K562 (cell line): ENCODE results near the gene CCDC60. TPM values are rescaled to one million over a fixed set of nuclear protein-coding genes. Genes with fewer than 3 reads are reported as not detected.
A peak's percentile ranks its signal among the peaks of the same experiment; 100 is the strongest.

ENCODE experiments used
- ATAC-seq: fragments of 200-7000 bp; cut with Tn5 transposase; 3 replicates; pipeline ENCODE4 v1.9.1; 2020; ENCODE audit warnings: moderate library complexity
- BruUV-seq: library from RNA; stranded (reverse); fragments of 400-500 nt; replicated peaks from 2 replicates; lab custom pipeline; 2021; lab: Mats Ljungman, UMichigan
- CTCF ChIA-PET: fragments of 300-600 bp; formaldehyde crosslinking; extraction: SDS; loops from one replicate; lab custom pipeline; 2021; ENCODE audit warnings: low intra/inter-chr PET ratio; lab: Yijun Ruan, JAX
- POLR2A ChIA-PET: fragments of 300-600, 350-650 bp; sonication (Branson Sonifier 250); formaldehyde crosslinking; extraction: SDS; loops from one replicate; lab custom pipeline; 2021; ENCODE audit warnings: antibody characterized with exemption, inconsistent platforms; lab: Yijun Ruan, JAX
- DNase-seq, 4 experiments: peaks; one replicate each; pipeline versions ENCODE4 v3.0.0 to v3.0.0-alpha.2; 2011 to 2018; ENCODE audit warnings: low spot score in 3 of 4, mixed read lengths in 3 of 4; ENCODE audit errors: extremely low read depth in 1 of 4
- FAIRE-seq: peaks from 2 replicates; lab custom pipeline; 2011; peaks lifted over from hg19 to GRCh38; lab: Jason Lieb, UNC
- H2AFZ ChIP-seq: 2 replicates; pipeline ENCODE4 v1.6.0; 2011; ENCODE audit warnings: low read depth, low read length, control low read depth, inconsistent platforms
- H3K27ac ChIP-seq: fragments of 200-600 bp; 3 replicates; pipeline ENCODE4 v1.8.0; 2011; ENCODE audit warnings: low read depth, mild to moderate bottlenecking, control low read depth, inconsistent platforms, low read length, moderate library complexity, mixed read lengths; ENCODE audit errors: extremely low read depth
- H3K27me3 ChIP-seq, 2 experiments: fragments of 300-600 bp in 1 of 2; 2 replicates in 1 of 2; 3 replicates in 1 of 2; pipeline versions ENCODE4 v1.6.0 to v1.8.0; 2011; ENCODE audit warnings: inconsistent platforms in 2 of 2, low read length in 2 of 2, mild to moderate bottlenecking in 1 of 2, mixed read lengths in 1 of 2, moderate library complexity in 1 of 2; ENCODE audit not compliant: control insufficient read depth in 2 of 2, insufficient read depth in 2 of 2
- H3K36me3 ChIP-seq: fragments of 300-600 bp; 3 replicates; pipeline ENCODE4 v1.8.0; 2011; ENCODE audit warnings: mild to moderate bottlenecking, low read length, inconsistent platforms; ENCODE audit not compliant: control insufficient read depth, insufficient read depth
- H3K4me1 ChIP-seq, 2 experiments: fragments of 200-600 bp in 1 of 2; replicated peaks in 1 of 2; 2 replicates in 1 of 2; 3 replicates in 1 of 2; pipeline versions ENCODE4 v1.5.1 to v1.8.0; 2011; ENCODE audit warnings: inconsistent platforms in 2 of 2, low read length in 2 of 2, mild to moderate bottlenecking in 1 of 2, mixed read lengths in 1 of 2, moderate library complexity in 1 of 2; ENCODE audit not compliant: control insufficient read depth in 2 of 2, insufficient read depth in 2 of 2
- H3K4me2 ChIP-seq: 2 replicates; pipeline ENCODE4 v1.6.1; 2011; ENCODE audit warnings: low read length, control low read depth, inconsistent platforms, mixed read lengths; ENCODE audit not compliant: insufficient read depth
- H3K4me3 ChIP-seq: fragments of 200-600 bp; sonication (generic), shearing (Covaris generic); 2 replicates; pipeline ENCODE4 v1.5.1; 2016; ENCODE audit warnings: control low read depth, inconsistent platforms
- H3K79me2 ChIP-seq: fragments of 200-600 bp; 3 replicates; pipeline ENCODE4 v1.8.0; 2011; ENCODE audit warnings: low read length, inconsistent platforms; ENCODE audit not compliant: control insufficient read depth, insufficient read depth
- H3K9ac ChIP-seq, 2 experiments: 2 replicates each; pipeline versions ENCODE4 v1.6.0 to v1.6.1; 2011; ENCODE audit warnings: low read depth in 2 of 2, low read length in 2 of 2, control low read depth in 1 of 2, inconsistent platforms in 1 of 2, mild to moderate bottlenecking in 1 of 2, mixed read lengths in 1 of 2; ENCODE audit not compliant: insufficient read depth in 1 of 2
- H3K9me1 ChIP-seq: one replicate; pipeline ENCODE4 v1.6.0; 2011; ENCODE audit warnings: inconsistent platforms, mild to moderate bottlenecking, low read length, moderate library complexity; ENCODE audit not compliant: control insufficient read depth, insufficient read depth
- H3K9me3 ChIP-seq: replicated peaks from 2 replicates; pipeline ENCODE4 v1.5.1; 2011; ENCODE audit warnings: low read depth, low read length, inconsistent platforms; ENCODE audit not compliant: control insufficient read depth, insufficient read depth
- H4K20me1 ChIP-seq: replicated peaks from 2 replicates; pipeline ENCODE4 v1.6.1; 2011; ENCODE audit warnings: low read length, inconsistent platforms, mixed read lengths; ENCODE audit not compliant: control insufficient read depth, insufficient read depth
- ERF ChIP-seq: fragments of 450-650 bp; formaldehyde crosslinking; IDR thresholded peaks from 2 replicates; pipeline ENCODE4 v1.4.0; 2020; ENCODE audit warnings: mild to moderate bottlenecking, mixed read lengths
- FOXA1 ChIP-seq: fragments of 450-650 bp; IDR thresholded peaks from 2 replicates; pipeline ENCODE4 v1.6.1; 2016; ENCODE audit warnings: mild to moderate bottlenecking, borderline replicate concordance
- JUNB ChIP-seq: fragments of 450-650 bp; formaldehyde crosslinking; conservative IDR thresholded peaks from 2 replicates; pipeline ENCODE4 v1.4.0; 2020; ENCODE audit warnings: mild to moderate bottlenecking
- MED1 ChIP-seq: sonication (generic); formaldehyde crosslinking; IDR thresholded peaks from 2 replicates; pipeline ENCODE4 v1.8.1; 2023; ENCODE audit warnings: missing genetic modification reagents, borderline replicate concordance
- MTF1 ChIP-seq: fragments of 250-450 bp; sonication (Bioruptor Pico); IDR thresholded peaks from 2 replicates; pipeline ENCODE4 v1.9.0; 2021; ENCODE audit warnings: moderate library complexity, mild to moderate bottlenecking, inconsistent platforms, borderline replicate concordance
- MYNN ChIP-seq, 2 experiments: sonication (generic); formaldehyde crosslinking in 1 of 2; IDR thresholded peaks; 2 replicates each; pipeline versions ENCODE4 v1.5.0 to v1.6.1; 2016 to 2020; ENCODE audit warnings: antibody characterized with exemption in 1 of 2, missing genetic modification reagents in 1 of 2
- NBN ChIP-seq: fragments of 450-650 bp; IDR thresholded peaks from 2 replicates; pipeline ENCODE4 v1.6.1; 2016; ENCODE audit warnings: low read depth, mild to moderate bottlenecking
- NFYB ChIP-seq: IDR thresholded peaks from 2 replicates; pipeline ENCODE4 v1.6.1; 2011; ENCODE audit warnings: mild to moderate bottlenecking, moderate library complexity; ENCODE audit not compliant: insufficient read length; ENCODE audit errors: extremely low read depth
- PTBP1 ChIP-seq: fragments of 200-400 bp; formaldehyde crosslinking; IDR thresholded peaks from 2 replicates; pipeline ENCODE4 v1.6.1; 2017; ENCODE audit warnings: low read depth, low read length
- PTTG1 ChIP-seq: fragments of 450-650 bp; IDR thresholded peaks from 2 replicates; pipeline ENCODE4 v1.6.1; 2016; ENCODE audit warnings: low read depth, mild to moderate bottlenecking, missing genetic modification characterization, missing compliant biosample characterization
- RBM25 ChIP-seq: fragments of 200-400 bp; formaldehyde crosslinking; IDR thresholded peaks from 2 replicates; pipeline ENCODE4 v1.6.1; 2018; ENCODE audit warnings: low read length, low read depth, moderate library complexity; ENCODE audit not compliant: severe bottlenecking
- SMAD2 ChIP-seq: fragments of 150-350 bp; IDR thresholded peaks from 2 replicates; pipeline ENCODE4 v1.6.1; 2014; ENCODE audit warnings: low read depth, mild to moderate bottlenecking, low read length
- SRSF9 ChIP-seq: fragments of 200-400 bp; formaldehyde crosslinking; IDR thresholded peaks from 2 replicates; pipeline ENCODE4 v1.6.1; 2017; ENCODE audit warnings: low read depth, low read length, borderline replicate concordance
- STAG1 ChIP-seq: sonication (generic); formaldehyde crosslinking; IDR thresholded peaks from 2 replicates; pipeline ENCODE4 v1.5.0; 2020; ENCODE audit warnings: missing genetic modification reagents, borderline replicate concordance
- TRIM28 ChIP-seq: fragments of 450-650 bp; IDR thresholded peaks from 2 replicates; pipeline ENCODE4 v1.6.1; 2017
- ZNF121 ChIP-seq: sonication (generic); formaldehyde crosslinking; conservative IDR thresholded peaks from 2 replicates; pipeline ENCODE4 v1.8.0; 2022; ENCODE audit warnings: missing genetic modification reagents
- ZNF311 ChIP-seq: fragments of 250-450 bp; sonication (Bioruptor Pico); IDR thresholded peaks from 2 replicates; pipeline ENCODE4 v1.4.0; 2020; ENCODE audit warnings: mild to moderate bottlenecking, moderate library complexity
- ZNF780A ChIP-seq: fragments of 250-450 bp; sonication (Bioruptor Pico); IDR thresholded peaks from 2 replicates; pipeline ENCODE4 v1.5.0; 2021; ENCODE audit warnings: mild to moderate bottlenecking
- WGBS: fragments of 100-300 bp; shearing (Covaris generic); methylation state at CpG from one replicate; pipeline ENCODE4 v1.1.6; 2016; ENCODE audit warnings: low coverage, mixed read lengths; ENCODE audit not compliant: insufficient coverage; ENCODE audit errors: missing lambda C conversion rate; 5-methylcytosine and 5-hydroxymethylcytosine counted together
- in situ Hi-C: fragments of 300-500 bp; cut with MboI; formaldehyde crosslinking; loops from 4 replicates; pipeline ENCODE4 v1.15.0; 2018; ENCODE audit warnings: inconsistent platforms, mixed read lengths
- intact Hi-C: fragments of 100-400 bp; cut with micrococcal nuclease; formaldehyde crosslinking; loops from 2 replicates; pipeline ENCODE4 v1.14.2; 2022
- polyA plus RNA-seq, 8 experiments: library from polyadenylated mRNA; depleted of rRNA in 4 of 8; stranded (reverse) in 5 of 8; unstranded in 3 of 8; fragments of >200 nt; fragmentation: Nextera tagmentation in 2 of 8; fragmentation: Illumina TruSeq in 1 of 8; extraction: Ambion mirVana in 2 of 8; extraction: Trizol in 1 of 8; gene quantifications; 2 replicates each; pipeline versions ENCODE4 v1.2.1 to v1.2.3, GENCODE V29; 2011 to 2014; ENCODE audit warnings: inconsistent platforms in 1 of 8, missing spikeins in 1 of 8
- total RNA-seq, 7 experiments: library from RNA; depleted of rRNA in 6 of 7; stranded (reverse); fragments of >200 nt in 6 of 7; fragmentation: Illumina TruSeq in 2 of 7; extraction: Trizol in 2 of 7; gene quantifications; 2 replicates each; pipeline versions ENCODE4 v1.2.1 to v1.2.3, GENCODE V29; 2011 to 2021; ENCODE audit warnings: low replicate concordance in 1 of 7

Gene CCDC60
- total and polyA plus RNA-seq, 9 of the 15 experiments (the other 6 are each of a cell fraction or from before 2014, with no cell fraction given), result not detected

GRCh38 chr12:119574255-119574654 lies 239.7 kb downstream of the CCDC60 start:
- Histone ChIP-seq H3K79me2 (no peaks in the 10 kb centered on the region), H3K36me3 (no peaks in the 10 kb centered on the region), H3K27ac (no peak overlapping the region), H3K27me3 (no peaks in the 10 kb centered on the region; a peak in 2 of 5 replicates), H3K9me1 (no peaks in the 10 kb centered on the region), H4K20me1 (no peaks in the 10 kb centered on the region), H3K4me2 (no peak overlapping the region), H3K9me3 (no peaks in the 10 kb centered on the region), H2AFZ (no peak overlapping the region), H3K9ac (no peak overlapping the region), H3K4me1 (no peaks in the 10 kb centered on the region), H3K4me3 (no peak overlapping the region)
- DNase-seq, result no peak
- no peak for FAIRE-seq
- ChIA-PET POLR2A (no interaction called here), CTCF (no interaction called here)
- in situ Hi-C loops (no loop called here), intact Hi-C loops (no loop called here)
- 13% methylated on average over 1 of the region's 1 CpG for WGBS
- TF ChIP-seq RBM25 (peak; percentile 44), MTF1 (CRISPR knock-in tag) (no peak)
- BruUV-seq, result no TSS peak
- no peak for ATAC-seq

- H3K4me2 ChIP-seq, result no peak overlapping the region
- H3K27ac ChIP-seq, result no peak overlapping the region
- ATAC-seq (no peak), FAIRE-seq (no peak), DNase-seq (no peak)
- ChIA-PET POLR2A (no interaction called here), CTCF (no interaction called here)
- 0% methylated on average over 8 of the region's 8 CpGs for WGBS
- H3K79me2 ChIP-seq, result no peaks in the 10 kb centered on the region
- in situ Hi-C loops (no loop called here), intact Hi-C loops (no loop called here)
- H4K20me1 ChIP-seq, result no peaks in the 10 kb centered on the region
- H3K9me3 ChIP-seq, result no peaks in the 10 kb centered on the region
- no peaks in the 10 kb centered on the region; a peak in 2 of 5 replicates for H3K27me3 ChIP-seq
- no peak overlapping the region for H2AFZ ChIP-seq
- TF ChIP-seq PTBP1, result no peak
- no peak for TF ChIP-seq SRSF9
- no peak for TF ChIP-seq MYNN (IDR thresholded peaks at IDR 0.05)
- no peak for TF ChIP-seq MYNN (CRISPR knock-in tag; IDR thresholded peaks at IDR 0.05)
- TF ChIP-seq ERF (CRISPR knock-in tag), result no peak
- TF ChIP-seq MED1 (CRISPR knock-in tag), result no peak
- no peak for TF ChIP-seq ZNF121
- TF ChIP-seq NBN, result no peak
- no peak for TF ChIP-seq ZNF780A
- TF ChIP-seq ZNF311, result no peak
- no peak for TF ChIP-seq TRIM28
- no peak for TF ChIP-seq SMAD2
- no peak for TF ChIP-seq JUNB (CRISPR knock-in tag)
- TF ChIP-seq STAG1 (CRISPR knock-in tag), result no peak
- TF ChIP-seq PTTG1 (tag), result no peak
- no peak for TF ChIP-seq NFYB
- no peak for TF ChIP-seq FOXA1
- H3K9ac ChIP-seq, result no peak overlapping the region
- no peaks in the 10 kb centered on the region for H3K4me1 ChIP-seq
- H3K4me3 ChIP-seq, result no peak overlapping the region
- H3K9me1 ChIP-seq, result no peaks in the 10 kb centered on the region
- H3K36me3 ChIP-seq, result no peaks in the 10 kb centered on the region
- no TSS peak for BruUV-seq
These were observed 241.7 kb downstream of the CCDC60 start for GRCh38 chr12:119576118-119576810.
